H54 (cell line): ENCODE measurements around the gene VSTM2L.

ENCODE experiments used
- DNase-seq: peaks from one replicate; pipeline ENCODE4 v3.0.0; 2011; ENCODE audit warnings: low spot score, mixed read lengths; ENCODE audit not compliant: insufficient read length
- FAIRE-seq: peaks from 3 replicates; lab custom pipeline; 2011; peaks lifted over from hg19 to GRCh38; lab: Jason Lieb, UNC
- POLR2A ChIP-seq: IDR thresholded peaks from 2 replicates; pipeline ENCODE4 v1.6.1; 2011; ENCODE audit warnings: low read depth, mild to moderate bottlenecking, low read length

The VSTM2L gene

DNA sequence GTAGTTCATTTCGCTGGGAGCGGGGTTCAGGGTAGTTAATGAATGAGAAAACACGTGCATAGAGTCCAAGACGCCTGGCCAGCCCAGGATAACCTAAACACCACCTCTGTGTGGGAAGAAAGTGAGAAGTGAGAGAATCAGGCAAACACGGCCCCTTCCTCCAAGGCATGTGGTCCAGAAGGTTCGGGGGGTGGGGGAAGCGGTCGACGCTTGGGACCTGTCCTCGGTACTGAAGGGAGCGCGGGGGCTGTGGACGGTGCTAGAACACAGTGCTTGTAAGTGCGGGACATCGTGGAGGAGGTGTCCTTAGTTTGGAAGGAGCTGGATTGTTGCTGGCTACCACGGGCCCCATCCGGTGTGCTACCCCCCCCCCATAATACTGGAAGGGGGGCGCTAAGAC is 1.7 kb upstream of the VSTM2L start:
- FAIRE-seq (no peak), DNase-seq (no peak)
- no peak for TF ChIP-seq POLR2A

DNA sequence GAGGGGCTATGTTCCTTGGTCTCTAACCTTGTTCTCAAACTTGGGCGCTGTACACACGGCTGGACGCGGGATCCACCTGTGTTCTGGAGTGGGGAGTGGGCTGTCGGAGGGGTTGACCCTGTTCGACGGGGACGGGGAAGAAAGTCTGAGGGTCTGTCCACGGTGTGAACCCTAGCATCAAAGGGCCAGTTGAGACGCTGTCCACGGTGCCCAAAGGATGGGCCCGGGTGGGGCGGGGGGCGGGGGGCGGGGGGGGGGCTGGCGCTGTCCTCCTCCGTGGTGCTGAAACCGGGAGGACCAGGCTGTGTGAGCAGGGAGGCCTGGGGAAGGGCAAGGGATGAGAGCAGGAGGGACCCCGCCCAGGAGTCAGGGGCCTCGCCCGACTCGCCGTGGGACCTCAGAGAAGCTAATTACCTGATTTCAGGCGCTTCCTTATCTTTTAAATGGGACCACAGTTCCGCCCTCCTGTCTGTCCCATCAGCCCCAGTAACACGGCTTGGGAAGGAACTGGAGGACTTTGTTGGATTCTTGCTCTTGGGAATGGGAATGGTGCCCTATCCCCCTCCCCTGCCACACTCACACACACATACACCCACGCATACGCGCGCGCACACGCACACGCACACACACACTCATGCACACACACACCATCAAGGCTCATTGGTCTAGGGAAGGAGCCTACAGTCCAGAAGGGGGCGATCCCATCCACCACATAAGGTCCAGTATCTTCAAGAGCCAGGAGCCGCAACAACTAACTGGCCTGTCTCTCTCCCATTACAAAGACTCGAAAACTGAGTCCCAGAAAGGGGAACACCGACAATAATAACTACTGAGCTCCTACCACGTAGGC is 1.0 kb upstream of the VSTM2L start:
- TF ChIP-seq POLR2A = no peak
- DNase-seq (peak; percentile 71), FAIRE-seq (no peak)

DNA sequence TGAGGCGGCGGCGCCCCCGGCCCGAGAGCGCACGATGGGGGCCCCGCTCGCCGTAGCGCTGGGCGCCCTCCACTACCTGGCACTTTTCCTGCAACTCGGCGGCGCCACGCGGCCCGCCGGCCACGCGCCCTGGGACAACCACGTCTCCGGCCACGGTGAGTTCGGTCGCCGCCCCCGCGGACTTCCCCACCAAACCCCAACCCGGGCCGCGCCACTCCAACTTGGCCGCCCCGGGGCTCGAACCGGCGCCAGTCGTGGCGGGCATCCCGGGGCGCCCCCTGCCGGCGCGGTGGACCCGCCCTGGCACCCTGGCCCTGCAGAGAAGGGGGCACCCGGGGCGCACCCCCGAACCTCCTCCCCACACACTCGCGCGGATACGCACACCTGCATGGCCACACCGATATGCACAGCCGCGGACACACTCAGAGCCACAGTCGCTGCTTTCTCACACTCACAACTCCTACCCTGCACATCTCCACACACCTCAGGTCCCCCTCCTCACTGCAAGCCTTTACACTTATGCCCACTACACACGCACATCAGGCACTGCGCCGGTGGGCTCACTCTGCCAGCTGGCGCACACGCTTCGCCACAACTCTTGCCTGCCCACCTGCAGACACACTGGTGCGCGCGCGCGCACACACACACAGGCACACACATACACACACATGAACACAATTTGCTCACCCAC is 535 bp downstream of the VSTM2L start:
- no peak for DNase-seq

DNA sequence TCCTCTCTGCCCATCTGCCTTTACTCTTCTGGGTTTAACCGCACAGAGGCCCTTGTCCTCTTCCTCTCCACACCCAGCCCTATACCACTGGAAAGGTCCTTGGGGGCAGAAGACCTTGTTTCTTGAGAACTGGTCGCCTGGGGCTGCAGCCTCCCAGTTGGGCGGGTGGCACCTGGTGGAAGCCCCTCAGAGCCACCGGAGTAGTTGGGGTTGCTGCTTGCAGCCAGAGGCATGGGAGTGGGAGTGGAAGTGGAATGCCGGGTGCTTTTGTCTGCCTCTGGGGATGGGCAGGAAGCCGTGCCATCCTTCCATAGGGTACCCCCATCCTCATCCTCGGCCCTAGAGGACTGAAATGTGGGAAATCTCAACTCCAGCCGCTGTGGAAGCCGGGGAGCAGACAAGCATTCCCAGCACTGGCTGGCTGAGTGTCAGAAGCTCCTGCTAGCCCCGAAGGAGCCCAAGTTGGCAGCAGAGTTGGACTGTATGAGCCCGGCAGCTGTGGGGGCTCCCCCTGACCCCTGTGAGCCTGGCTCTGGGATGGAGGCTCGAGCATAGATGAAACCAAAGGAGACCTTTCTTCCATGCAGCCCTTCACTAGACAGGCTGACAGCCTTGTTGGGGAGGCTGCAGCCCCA is 1.2 kb downstream of the VSTM2L start:
- DNase-seq (no peak), FAIRE-seq (no peak)
- no peak for TF ChIP-seq POLR2A

More for the DNA sequence above, 535 bp downstream of the VSTM2L start:
- FAIRE-seq = no peak
- no peak for TF ChIP-seq POLR2A

DNA sequence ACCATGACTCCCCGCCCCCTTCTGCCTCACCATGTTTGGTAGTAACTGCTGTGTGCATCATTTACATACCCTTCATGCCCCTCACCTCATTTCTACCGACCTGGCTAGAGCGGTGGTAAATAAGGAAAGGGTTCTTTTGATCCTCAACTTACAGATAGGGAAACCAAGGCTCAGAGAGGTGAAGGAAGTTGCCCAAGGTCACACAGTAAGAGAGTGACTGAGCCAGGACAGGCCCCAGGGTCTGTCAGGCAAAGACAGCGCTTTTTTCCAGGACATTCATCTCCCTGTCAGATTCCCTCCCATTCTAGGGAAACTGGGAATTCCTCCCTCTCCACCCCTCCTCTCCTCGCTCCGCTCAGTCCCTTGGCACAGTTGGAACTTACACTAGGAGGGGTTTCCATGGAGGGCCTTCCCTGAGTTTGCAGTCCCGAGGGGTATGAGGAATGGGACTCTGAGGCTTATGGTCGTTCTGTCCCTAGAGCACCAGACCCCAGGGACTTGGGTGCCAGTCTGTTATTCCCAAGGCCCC is 2.0 kb downstream of the VSTM2L start:
- no peak for TF ChIP-seq POLR2A
- FAIRE-seq (no peak), DNase-seq (no peak)

DNA sequence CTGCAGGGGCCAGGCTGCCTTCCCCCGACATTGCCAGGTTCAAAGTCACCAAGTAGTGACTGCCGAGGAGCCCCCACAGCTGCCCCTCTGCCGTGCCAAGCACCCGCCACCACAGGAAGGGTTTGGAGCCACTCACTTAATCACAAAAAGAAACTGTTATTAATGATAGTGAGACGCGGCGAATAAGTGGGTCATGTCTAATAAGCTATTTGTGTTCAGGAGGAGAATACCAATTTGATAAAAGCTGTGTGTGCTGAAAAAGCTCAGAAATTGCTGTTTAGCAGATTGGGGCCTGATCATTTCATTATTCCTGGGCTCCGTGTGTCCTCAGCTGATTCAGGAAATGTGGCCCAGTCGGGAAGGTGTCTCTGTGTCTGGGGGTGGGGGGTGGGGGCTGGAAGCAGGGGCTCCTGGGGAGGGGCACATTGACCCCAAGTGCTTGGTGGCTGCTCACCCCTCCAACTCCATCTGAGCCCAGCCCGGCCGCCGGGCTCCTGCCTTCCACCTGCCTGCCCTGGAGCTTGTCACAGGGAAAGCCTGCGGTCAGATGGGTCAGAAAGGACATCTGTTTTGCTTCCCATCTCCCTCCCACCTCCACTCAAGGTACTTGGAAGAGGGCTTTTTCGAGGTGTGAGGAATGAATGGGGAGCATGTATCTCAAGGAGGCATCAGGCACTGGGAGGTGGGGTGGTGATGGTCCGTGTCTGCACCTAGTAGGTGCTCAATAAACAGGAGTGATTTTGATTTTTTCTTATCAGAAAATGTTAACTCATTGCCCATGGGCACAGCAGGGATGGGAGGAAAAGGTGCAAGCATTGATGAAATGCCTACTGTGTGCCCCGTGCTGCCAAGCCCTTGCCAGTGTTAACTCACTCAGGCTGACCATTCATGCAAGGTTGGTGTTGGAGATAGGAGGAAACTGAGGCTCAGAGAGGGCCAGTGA is 3.0 kb downstream of the VSTM2L start:
- TF ChIP-seq POLR2A = no peak
- FAIRE-seq (no peak), DNase-seq (no peak)

DNA sequence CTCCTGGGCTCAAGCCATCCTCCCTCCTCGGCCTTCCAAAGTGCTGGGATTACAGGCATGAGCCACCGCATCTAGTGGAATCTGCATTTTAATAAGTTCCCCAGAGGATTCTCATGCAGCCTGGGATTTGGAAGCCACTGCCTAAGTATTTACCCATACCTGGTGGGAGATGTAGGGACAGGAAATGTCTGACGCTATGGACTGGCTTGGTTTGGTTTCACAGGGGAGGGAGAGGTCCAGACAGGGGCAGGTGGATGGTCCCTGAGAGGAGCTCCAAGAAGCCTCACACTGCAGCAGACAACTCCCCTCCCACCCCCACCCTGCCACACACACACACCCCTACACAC is 4.4 kb downstream of the VSTM2L start:
- TF ChIP-seq POLR2A = no peak
- DNase-seq (peak; percentile 59), FAIRE-seq (no peak)

DNA sequence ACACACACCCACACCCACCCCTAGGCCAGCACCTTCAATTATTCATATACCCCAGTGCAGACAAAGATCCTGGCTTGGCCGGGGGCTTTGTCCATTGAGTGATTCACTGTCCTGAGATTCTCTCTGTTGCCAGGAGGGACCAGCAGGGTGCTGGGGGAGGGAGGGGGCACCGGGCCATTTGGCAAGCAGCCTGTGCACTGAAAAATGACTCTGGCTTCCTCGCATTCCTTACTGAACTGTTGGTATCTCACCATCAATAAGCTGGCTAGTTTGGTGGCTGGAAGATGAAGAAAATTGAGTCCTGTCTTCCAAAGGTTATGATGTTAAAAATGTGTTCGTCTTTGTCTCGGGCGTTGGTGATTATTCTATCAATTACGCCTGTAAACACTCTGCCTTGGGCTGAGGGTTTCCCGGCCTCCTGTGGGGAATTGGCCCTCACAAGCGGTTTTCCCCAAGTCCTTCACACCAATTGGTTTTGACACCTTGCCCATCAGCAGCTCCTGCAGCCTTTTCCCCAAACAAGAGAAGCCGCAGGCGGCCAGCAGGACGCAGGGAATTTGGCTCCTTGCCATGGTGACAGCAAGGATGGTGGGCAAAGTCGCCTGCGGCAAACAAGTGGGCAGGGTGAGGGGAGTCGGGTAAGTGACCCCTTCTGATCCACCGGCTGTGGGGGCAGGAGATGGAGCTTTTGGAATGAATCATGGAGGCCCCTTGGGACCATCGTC is 4.9 kb downstream of the VSTM2L start:
- FAIRE-seq (peak; percentile 41), DNase-seq (peak; percentile 98)
- no peak for TF ChIP-seq POLR2A

DNA sequence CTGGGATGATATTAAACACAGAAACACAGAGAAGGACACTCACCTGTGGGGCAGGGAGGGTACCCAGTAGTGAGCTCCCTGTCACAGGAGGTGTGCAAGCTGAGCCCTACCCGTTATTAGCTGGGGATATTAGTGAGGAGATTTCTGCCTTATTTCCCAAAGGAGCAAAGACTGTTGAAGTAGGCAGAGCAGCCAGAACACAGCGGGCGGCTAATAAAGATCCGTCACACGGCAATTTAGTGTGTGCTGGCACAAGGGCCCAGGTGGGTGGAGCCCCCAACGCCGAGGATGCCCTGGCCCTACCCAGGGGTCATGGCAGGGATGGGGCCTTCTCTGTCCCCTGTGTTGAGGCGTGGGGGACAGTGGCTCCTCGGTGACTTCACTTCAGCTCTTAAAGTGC is 8.3 kb downstream of the VSTM2L start:
- DNase-seq (no peak), FAIRE-seq (no peak)
- TF ChIP-seq POLR2A = no peak

DNA sequence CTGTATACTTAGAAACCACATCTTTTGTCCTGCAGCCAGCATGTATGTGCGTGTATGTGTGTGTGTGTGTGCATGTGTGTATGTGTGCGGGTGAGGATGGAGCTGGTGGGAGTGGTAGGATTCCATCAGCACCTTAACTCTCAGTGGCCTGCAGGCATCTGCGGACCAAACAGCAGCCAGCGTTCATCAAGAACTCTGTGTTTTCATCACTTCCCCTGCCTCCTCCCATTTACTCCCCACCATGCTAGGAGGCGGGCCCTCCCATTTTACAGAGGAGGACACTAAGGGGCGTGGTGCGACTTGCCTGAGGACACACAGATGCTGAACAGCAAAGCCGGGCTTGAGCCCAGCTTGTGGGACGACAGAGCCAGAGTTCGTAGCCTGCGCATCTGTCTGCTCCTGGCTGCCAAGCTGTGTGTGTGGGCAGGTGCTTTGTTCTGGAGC is 8.9 kb downstream of the VSTM2L start:
- FAIRE-seq = no peak
- no peak for DNase-seq
- no peak for TF ChIP-seq POLR2A

DNA sequence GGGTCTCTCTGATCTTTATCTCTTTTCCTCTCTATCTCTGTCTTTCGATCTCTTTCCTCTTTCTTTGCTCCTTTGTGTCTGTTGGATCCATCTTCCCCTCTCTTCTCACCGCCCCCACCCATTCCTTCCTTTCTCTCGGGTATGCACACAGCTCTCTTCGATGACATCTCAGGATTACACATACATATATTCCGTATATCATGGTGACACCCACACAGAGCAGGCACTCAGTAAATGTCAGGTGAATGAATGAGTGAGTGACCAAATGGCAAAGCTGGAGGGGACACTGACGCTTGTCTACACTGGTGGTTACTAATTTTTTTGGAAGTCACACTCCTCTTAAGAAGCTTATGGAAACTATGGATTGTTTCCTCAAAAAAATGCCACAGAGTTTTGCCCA is 9.9 kb downstream of the VSTM2L start:
- DNase-seq (no peak), FAIRE-seq (no peak)
- no peak for TF ChIP-seq POLR2A

DNA sequence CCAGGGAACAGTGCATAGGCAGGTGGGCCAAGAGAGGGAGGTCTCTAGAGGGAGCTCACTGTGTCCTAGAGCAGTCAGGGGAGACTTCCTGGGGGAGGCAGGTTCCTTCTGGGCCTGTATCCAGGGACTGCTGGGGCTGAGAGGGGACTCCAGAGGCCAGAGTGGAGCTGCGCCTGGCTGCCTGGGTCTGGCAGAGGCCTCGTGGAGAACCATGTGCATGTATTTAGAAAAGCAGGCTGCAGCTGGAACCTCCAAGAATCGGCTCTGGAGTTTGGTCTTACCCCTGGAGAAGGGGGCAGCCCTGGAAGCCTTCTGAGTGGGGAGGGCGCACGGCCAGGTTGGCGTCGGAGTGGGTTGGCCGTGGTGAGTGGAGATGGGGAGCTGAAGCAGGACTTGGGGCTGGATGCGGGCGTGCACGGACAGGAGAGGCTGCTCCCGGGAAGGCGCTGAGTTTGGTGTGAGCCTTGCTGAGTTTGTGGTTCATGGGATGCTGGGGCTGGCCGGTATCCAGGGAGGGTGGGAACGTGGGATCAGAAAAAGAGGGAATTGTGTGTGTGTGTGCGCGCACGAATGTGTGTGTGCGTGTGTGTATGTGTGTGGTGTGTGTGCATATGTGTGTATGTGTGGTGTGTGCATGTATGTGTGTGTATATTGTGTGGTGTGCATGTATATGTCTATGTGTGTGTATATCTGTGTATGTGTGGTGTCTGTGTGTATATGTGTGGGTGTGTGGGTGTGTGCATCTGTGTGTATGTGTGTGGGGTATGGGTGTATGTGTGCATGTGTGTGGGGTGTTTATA is 10.8 kb downstream of the VSTM2L start:
- DNase-seq = no peak
- no peak for TF ChIP-seq POLR2A
- no peak for FAIRE-seq
